ENCODE measurements around the gene ZIC5.

Gene ZIC5

GRCh38 chr13:99971576-99972189 is at the start of gene ZIC5:
TSS of gene ZIC5 (minus strand) at chr13:99971767. CDS start at chr13:99971603, 164 bp downstream.
- Histone ChIP-seq H2AFZ (ENCODE audit: low read length) (no peak within 1 kb of the TSS), H3K4me1 (ENCODE audit: insufficient read depth, low read length, severe bottlenecking) (no peaks in the 10 kb centered on the region), H3K79me2 (ENCODE audit: insufficient read depth, low read length) (no peaks in the 10 kb centered on the region), H3F3A (ENCODE audit: insufficient read depth, low read length) (no peaks in the 10 kb centered on the region), H3K4me3 (ENCODE audit: low read depth, low read length, poor library complexity, severe bottlenecking) (no peak within 1 kb of the TSS), H3K9me3 (ENCODE audit: low read length) (0 out of 2 replicates have a peak, but pooled peaks cover 2% of the 10 kb centered on the region), H3K9me2 (ENCODE audit: low read depth, low read length) (no peaks in the 10 kb centered on the region), H3K4me2 (ENCODE audit: low read length) (no peak within 1 kb of the TSS), H3K9ac (ENCODE audit: low read length) (no peak within 1 kb of the TSS), H3K27me3 (ENCODE audit: insufficient read depth, low read length) (no peaks in the 10 kb centered on the region), H4K20me1 (ENCODE audit: insufficient read depth, low read length) (no peaks in the 10 kb centered on the region), H3K27ac (ENCODE audit: low read depth, low read length, poor library complexity, severe bottlenecking) (no peak within 1 kb of the TSS), H3K36me3 (ENCODE audit: insufficient read depth, low read length) (no peaks in the 10 kb centered on the region)
- TF ChIP-seq, protein P1, sequence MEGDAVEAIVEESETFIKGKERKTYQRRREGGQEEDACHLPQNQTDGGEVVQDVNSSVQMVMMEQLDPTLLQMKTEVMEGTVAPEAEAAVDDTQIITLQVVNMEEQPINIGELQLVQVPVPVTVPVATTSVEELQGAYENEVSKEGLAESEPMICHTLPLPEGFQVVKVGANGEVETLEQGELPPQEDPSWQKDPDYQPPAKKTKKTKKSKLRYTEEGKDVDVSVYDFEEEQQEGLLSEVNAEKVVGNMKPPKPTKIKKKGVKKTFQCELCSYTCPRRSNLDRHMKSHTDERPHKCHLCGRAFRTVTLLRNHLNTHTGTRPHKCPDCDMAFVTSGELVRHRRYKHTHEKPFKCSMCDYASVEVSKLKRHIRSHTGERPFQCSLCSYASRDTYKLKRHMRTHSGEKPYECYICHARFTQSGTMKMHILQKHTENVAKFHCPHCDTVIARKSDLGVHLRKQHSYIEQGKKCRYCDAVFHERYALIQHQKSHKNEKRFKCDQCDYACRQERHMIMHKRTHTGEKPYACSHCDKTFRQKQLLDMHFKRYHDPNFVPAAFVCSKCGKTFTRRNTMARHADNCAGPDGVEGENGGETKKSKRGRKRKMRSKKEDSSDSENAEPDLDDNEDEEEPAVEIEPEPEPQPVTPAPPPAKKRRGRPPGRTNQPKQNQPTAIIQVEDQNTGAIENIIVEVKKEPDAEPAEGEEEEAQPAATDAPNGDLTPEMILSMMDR (IDR thresholded peaks at IDR 0.05; ENCODE audit: low read length): no peak
- TF ChIP-seq EZH2 (IDR thresholded peaks at IDR 0.05; ENCODE audit: borderline replicate concordance, low read length): no peak

DNA sequence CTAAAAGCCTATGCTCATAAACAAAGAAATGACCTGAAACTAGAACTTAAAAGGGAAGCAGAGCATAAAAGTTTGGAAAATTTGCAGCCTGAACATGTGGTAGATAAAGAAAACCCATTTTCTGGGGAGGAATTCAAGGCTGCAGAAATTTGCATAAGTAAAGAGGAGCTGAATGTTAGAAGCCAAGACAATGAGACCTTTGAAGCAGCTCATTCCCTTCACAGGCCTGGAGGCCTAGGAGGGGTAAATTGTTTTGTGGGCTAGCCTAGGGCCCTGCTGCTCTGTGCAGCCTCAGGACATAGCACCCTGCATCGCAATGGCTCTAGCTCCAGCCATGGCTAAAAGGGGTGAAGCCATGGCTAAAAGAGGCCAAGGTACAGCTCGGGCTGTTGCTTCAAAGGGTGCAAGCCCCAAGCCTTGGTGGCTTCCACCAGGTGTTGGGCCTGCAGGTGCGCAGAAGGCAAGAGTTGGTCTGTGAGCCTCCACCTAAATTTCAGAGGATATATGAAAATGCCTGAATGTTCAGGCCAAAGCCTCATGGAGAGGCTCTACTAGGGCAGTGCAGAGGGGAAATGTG is 48.3 kb upstream of the ZIC5 start:
- Histone ChIP-seq H3K9me3 (ENCODE audit: low read length) (no peaks in the 10 kb centered on the region), H3K9me2 (ENCODE audit: low read depth, low read length) (no peaks in the 10 kb centered on the region), H3K4me2 (ENCODE audit: low read length) (no peak overlapping the region), H3K9ac (ENCODE audit: low read length) (no peak overlapping the region), H3K27me3 (ENCODE audit: insufficient read depth, low read length) (no peaks in the 10 kb centered on the region), H3K79me2 (ENCODE audit: insufficient read depth, low read length) (no peaks in the 10 kb centered on the region), H3K36me3 (ENCODE audit: insufficient read depth, low read length) (no peaks in the 10 kb centered on the region), H4K20me1 (ENCODE audit: insufficient read depth, low read length) (no peaks in the 10 kb centered on the region), H3K27ac (ENCODE audit: low read depth, low read length, poor library complexity, severe bottlenecking) (no peak overlapping the region), H3K4me3 (ENCODE audit: low read depth, low read length, poor library complexity, severe bottlenecking) (no peak overlapping the region), H2AFZ (ENCODE audit: low read length) (no peak overlapping the region), H3F3A (ENCODE audit: insufficient read depth, low read length) (no peaks in the 10 kb centered on the region), H3K4me1 (ENCODE audit: insufficient read depth, low read length, severe bottlenecking) (no peaks in the 10 kb centered on the region)
- TF ChIP-seq, protein P1 (IDR thresholded peaks at IDR 0.05; ENCODE audit: low read length): no peak

- H3K9ac ChIP-seq (ENCODE audit: low read length): no peak overlapping the region
- H3K27ac ChIP-seq (ENCODE audit: low read depth, low read length, poor library complexity, severe bottlenecking): no peak overlapping the region
- H3K79me2 ChIP-seq (ENCODE audit: insufficient read depth, low read length): no peaks in the 10 kb centered on the region
- H3K9me3 ChIP-seq (ENCODE audit: low read length): no peaks in the 10 kb centered on the region
- H4K20me1 ChIP-seq (ENCODE audit: insufficient read depth, low read length): no peaks in the 10 kb centered on the region
- no peak overlapping the region for H3K4me2 ChIP-seq (ENCODE audit: low read length)
- no peaks in the 10 kb centered on the region for H3F3A ChIP-seq (ENCODE audit: insufficient read depth, low read length)
- H3K9me2 ChIP-seq (ENCODE audit: low read depth, low read length): no peaks in the 10 kb centered on the region
- H3K4me1 ChIP-seq (ENCODE audit: insufficient read depth, low read length, severe bottlenecking): no peaks in the 10 kb centered on the region
- H3K36me3 ChIP-seq (ENCODE audit: insufficient read depth, low read length): no peaks in the 10 kb centered on the region
- H2AFZ ChIP-seq (ENCODE audit: low read length): no peak overlapping the region
- H3K4me3 ChIP-seq (ENCODE audit: low read depth, low read length, poor library complexity, severe bottlenecking): no peak overlapping the region
- H3K27me3 ChIP-seq (ENCODE audit: insufficient read depth, low read length): no peaks in the 10 kb centered on the region
- no peak for TF ChIP-seq EZH2 (IDR thresholded peaks at IDR 0.05; ENCODE audit: borderline replicate concordance, low read length)
- TF ChIP-seq, protein P1 (IDR thresholded peaks at IDR 0.05; ENCODE audit: low read length): no peak
These were observed 43.1 kb upstream of the ZIC5 start for GRCh38 chr13:100014621-100015020.

Data from OCI-LY1 (cell line).